Mesendoderm (in vitro differentiated cells): ENCODE data around the gene TIGD3.
A peak's percentile ranks its signal among the peaks of the same experiment; 100 is the strongest.

Source experiments
- DNase-seq: peaks from one replicate; pipeline ENCODE4 v3.0.0; 2013
- H2AK5ac ChIP-seq: 2 replicates; pipeline ENCODE4 v1.6.1; 2013; ENCODE audit warnings: low read length, inconsistent platforms
- H2BK120ac ChIP-seq: 2 replicates; pipeline ENCODE4 v1.6.1; 2013; ENCODE audit warnings: low read depth, mild to moderate bottlenecking, low read length, moderate library complexity, mixed read lengths
- H2BK15ac ChIP-seq: replicated peaks from 2 replicates; pipeline ENCODE4 v1.6.1; 2013; ENCODE audit warnings: low read depth, mild to moderate bottlenecking, moderate library complexity
- H2BK5ac ChIP-seq: 2 replicates; pipeline ENCODE4 v1.6.1; 2013; ENCODE audit warnings: low read length, inconsistent platforms
- H3K18ac ChIP-seq: 2 replicates; pipeline ENCODE4 v1.6.1; 2013; ENCODE audit warnings: mild to moderate bottlenecking, low read length, mixed read lengths
- H3K23ac ChIP-seq: one replicate; pipeline ENCODE4 v1.6.1; 2013; ENCODE audit warnings: low read length
- H3K27ac ChIP-seq: 2 replicates; pipeline ENCODE4 v1.5.1; 2013; ENCODE audit warnings: low read depth, mild to moderate bottlenecking, inconsistent platforms, low read length, moderate library complexity
- H3K27me3 ChIP-seq: 2 replicates; pipeline ENCODE4 v1.6.1; 2013; ENCODE audit warnings: low read length, control low read depth, mild to moderate bottlenecking, inconsistent platforms; ENCODE audit not compliant: insufficient read depth, poor library complexity
- H3K36me3 ChIP-seq: 2 replicates; pipeline ENCODE4 v1.6.1; 2013; ENCODE audit warnings: low read length, inconsistent platforms; ENCODE audit not compliant: control insufficient read depth, insufficient read depth
- H3K4ac ChIP-seq: one replicate; pipeline ENCODE4 v1.6.1; 2013; ENCODE audit warnings: low read depth, mild to moderate bottlenecking, low read length, moderate library complexity
- H3K4me1 ChIP-seq: 2 replicates; pipeline ENCODE4 v1.6.1; 2013; ENCODE audit warnings: low read depth, low read length, inconsistent platforms; ENCODE audit not compliant: control insufficient read depth
- H3K4me2 ChIP-seq: 2 replicates; pipeline ENCODE4 v1.6.1; 2013; ENCODE audit warnings: low read length
- H3K4me3 ChIP-seq: 2 replicates; pipeline ENCODE4 v1.5.1; 2013; ENCODE audit warnings: mild to moderate bottlenecking, low read length
- H3K56ac ChIP-seq: one replicate; pipeline ENCODE4 v1.6.1; 2013; ENCODE audit warnings: low read length
- H3K79me1 ChIP-seq: 2 replicates; pipeline ENCODE4 v1.6.1; 2013; ENCODE audit warnings: low read length, inconsistent platforms
- H3K79me2 ChIP-seq: 2 replicates; pipeline ENCODE4 v1.6.1; 2013; ENCODE audit warnings: mild to moderate bottlenecking, low read length; ENCODE audit not compliant: control insufficient read depth, insufficient read depth
- H3K9ac ChIP-seq: 2 replicates; pipeline ENCODE4 v1.6.1; 2013; ENCODE audit warnings: low read length, inconsistent platforms
- H4K5ac ChIP-seq: one replicate; pipeline ENCODE4 v1.6.1; 2013; ENCODE audit warnings: low read length
- H4K8ac ChIP-seq: one replicate; pipeline ENCODE4 v1.6.1; 2013; ENCODE audit warnings: low read depth, mild to moderate bottlenecking, control low read depth, low read length, moderate library complexity
- WGBS: extraction: QIAGEN DNeasy Blood & Tissue Kit; methylation state at CpG from one replicate; pipeline ENCODE4 v1.1.7; 2013; ENCODE audit warnings: low lambda C conversion rate, missing lambda C conversion rate; ENCODE audit not compliant: insufficient coverage; ENCODE audit errors: extremely low coverage; 5-methylcytosine and 5-hydroxymethylcytosine counted together

TIGD3 gene

DNA sequence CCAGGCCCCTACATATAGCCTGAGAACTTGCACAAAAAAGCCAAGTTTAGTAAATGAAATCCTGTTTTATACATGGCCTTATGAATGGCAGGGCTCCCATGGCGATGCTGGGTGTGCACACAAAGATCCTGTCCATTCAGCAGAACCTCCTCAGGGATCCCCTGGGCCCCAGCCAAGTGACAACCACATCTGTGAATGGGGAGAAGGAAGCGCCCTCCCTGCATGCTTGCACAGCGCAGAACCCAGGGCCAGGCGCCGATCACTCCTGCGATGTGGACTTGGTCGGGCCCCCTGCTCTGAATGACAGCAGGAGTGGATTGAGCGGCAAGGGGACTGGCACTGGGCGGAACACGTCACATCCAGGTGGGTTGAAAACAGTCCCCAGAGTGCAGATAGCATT is 44.3 kb upstream of the TIGD3 start:
- Histone ChIP-seq H2BK5ac (no peak overlapping the region), H2BK15ac (no peak overlapping the region), H3K4me2 (no peak overlapping the region), H3K36me3 (no peaks in the 10 kb centered on the region), H4K5ac (no peak overlapping the region), H3K56ac (no peak overlapping the region), H3K79me1 (no peaks in the 10 kb centered on the region), H4K8ac (no peak overlapping the region), H2BK120ac (no peak overlapping the region), H3K27ac (no peak overlapping the region), H3K4me3 (no peak overlapping the region), H3K4ac (no peak overlapping the region), H3K79me2 (no peaks in the 10 kb centered on the region), H3K9ac (no peak overlapping the region), H2AK5ac (no peak overlapping the region), H3K4me1 (no peaks in the 10 kb centered on the region), H3K23ac (no peak overlapping the region), H3K27me3 (no peaks in the 10 kb centered on the region), H3K18ac (no peak overlapping the region)
- no CpG with 5 or more reads among the region's 10 CpGs for WGBS
- DNase-seq, result no peak

GRCh38 chr11:65310736-65311135 is 43.8 kb upstream of the TIGD3 start:
- H3K4me2 ChIP-seq, result no peak overlapping the region
- H3K27ac ChIP-seq, result no peak overlapping the region
- no peaks in the 10 kb centered on the region for H3K79me2 ChIP-seq
- H3K27me3 ChIP-seq, result no peaks in the 10 kb centered on the region
- no peak for DNase-seq
- no peak overlapping the region for H2BK5ac ChIP-seq
- H4K8ac ChIP-seq, result no peak overlapping the region
- no peak overlapping the region for H3K9ac ChIP-seq
- H2BK15ac ChIP-seq, result no peak overlapping the region
- no peaks in the 10 kb centered on the region for H3K36me3 ChIP-seq
- H2AK5ac ChIP-seq, result no peak overlapping the region
- H4K5ac ChIP-seq, result no peak overlapping the region
- no peak overlapping the region for H2BK120ac ChIP-seq
- H3K23ac ChIP-seq, result no peak overlapping the region
- WGBS, result no CpG with 5 or more reads among the region's 6 CpGs
- no peak overlapping the region for H3K18ac ChIP-seq
- H3K4me3 ChIP-seq, result no peak overlapping the region
- peaks cover under 1% of the 10 kb centered on the region for H3K4me1 ChIP-seq
- H3K79me1 ChIP-seq, result no peaks in the 10 kb centered on the region
- no peak overlapping the region for H3K56ac ChIP-seq
- no peak overlapping the region for H3K4ac ChIP-seq

- H2BK15ac ChIP-seq, result no peak overlapping the region
- no peak overlapping the region for H2BK120ac ChIP-seq
- WGBS, result no CpG with 5 or more reads among the region's 5 CpGs
- H4K8ac ChIP-seq, result no peak overlapping the region
- H4K5ac ChIP-seq, result no peak overlapping the region
- no peak overlapping the region for H3K27ac ChIP-seq
- H3K79me1 ChIP-seq, result peaks cover 3% of the 10 kb centered on the region
- peaks cover 4% of the 10 kb centered on the region for H3K4me1 ChIP-seq
- no peak overlapping the region for H2BK5ac ChIP-seq
- no peak overlapping the region for H3K4me3 ChIP-seq
- H3K36me3 ChIP-seq, result no peaks in the 10 kb centered on the region
- no peak overlapping the region for H2AK5ac ChIP-seq
- no peak overlapping the region for H3K23ac ChIP-seq
- peak; percentile 31 for DNase-seq
- no peaks in the 10 kb centered on the region for H3K27me3 ChIP-seq
- H3K4ac ChIP-seq, result no peak overlapping the region
- H3K56ac ChIP-seq, result no peak overlapping the region
- H3K79me2 ChIP-seq, result no peaks in the 10 kb centered on the region
- no peak overlapping the region for H3K18ac ChIP-seq
- no peak overlapping the region for H3K9ac ChIP-seq
- no peak overlapping the region for H3K4me2 ChIP-seq
These were observed 43.3 kb upstream of the TIGD3 start for GRCh38 chr11:65311170-65311678.

DNA sequence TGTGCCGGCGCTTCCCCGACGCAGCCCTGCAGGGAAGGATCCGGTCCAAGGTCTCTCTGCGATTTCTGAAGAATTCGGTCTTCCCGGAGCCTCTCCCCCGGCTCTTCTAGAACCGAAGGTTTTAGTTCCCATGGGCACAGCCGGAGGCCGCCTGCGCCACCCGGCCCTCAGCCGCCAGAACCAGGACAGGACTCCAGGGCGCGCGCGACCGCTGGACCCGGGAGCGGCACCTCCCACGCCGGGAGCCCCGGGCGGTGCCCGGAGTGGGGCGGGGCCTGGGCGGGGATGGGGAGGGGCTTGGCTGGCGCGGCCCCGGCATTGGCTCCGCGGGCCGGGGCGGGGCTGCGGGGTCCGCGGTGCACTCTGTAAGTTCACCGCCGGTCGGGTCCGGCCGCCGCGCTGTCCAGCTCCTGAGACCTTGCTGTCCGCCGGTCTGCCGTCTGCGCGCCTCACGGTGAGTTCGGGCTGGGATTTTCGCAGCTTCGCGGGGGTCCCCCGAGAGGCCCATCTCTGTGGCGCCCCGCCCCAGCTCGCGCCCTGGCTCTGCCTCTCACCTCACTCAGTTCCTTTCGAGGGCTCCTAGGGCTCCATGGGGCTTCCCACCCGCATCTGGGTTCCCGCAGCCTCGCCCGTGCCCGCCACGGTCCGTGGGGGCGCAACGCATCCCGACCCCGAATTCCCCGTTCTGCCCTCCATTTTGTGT is 39.9 kb upstream of the TIGD3 start, which contains the start of gene CDC42EP2:
TSS of gene CDC42EP2 (plus strand) at position 366 of the 703 bp plus-strand sequence. CDS start 6,033 bp downstream, outside the sequence.
- peak within 1 kb of the TSS; percentile 84 for H3K9ac ChIP-seq
- H2BK5ac ChIP-seq, result no peak within 1 kb of the TSS
- H3K23ac ChIP-seq, result no peak within 1 kb of the TSS
- no peak within 1 kb of the TSS for H4K8ac ChIP-seq
- H3K79me2 ChIP-seq, result peaks cover 2% of the 10 kb centered on the region
- H3K4ac ChIP-seq, result peak within 1 kb of the TSS; percentile 61
- peak within 1 kb of the TSS; percentile 45 for H3K4me3 ChIP-seq
- H3K79me1 ChIP-seq, result peaks cover 7% of the 10 kb centered on the region
- H2BK15ac ChIP-seq, result no peak within 1 kb of the TSS
- H3K4me1 ChIP-seq, result peaks cover 8% of the 10 kb centered on the region
- WGBS, result no CpG with 5 or more reads among the region's 74 CpGs
- H3K27me3 ChIP-seq, result no peaks in the 10 kb centered on the region
- no peak within 1 kb of the TSS for H2AK5ac ChIP-seq
- H3K56ac ChIP-seq, result peak within 1 kb of the TSS; percentile 88
- H3K36me3 ChIP-seq, result no peaks in the 10 kb centered on the region
- peak within 1 kb of the TSS; percentile 93 for H3K18ac ChIP-seq
- peak within 1 kb of the TSS; percentile 29 for H2BK120ac ChIP-seq
- H4K5ac ChIP-seq, result no peak within 1 kb of the TSS
- peak within 1 kb of the TSS; percentile 68 for H3K4me2 ChIP-seq
- peak within 1 kb of the TSS; percentile 55 for H3K27ac ChIP-seq
- peak; percentile 86 for DNase-seq

DNA sequence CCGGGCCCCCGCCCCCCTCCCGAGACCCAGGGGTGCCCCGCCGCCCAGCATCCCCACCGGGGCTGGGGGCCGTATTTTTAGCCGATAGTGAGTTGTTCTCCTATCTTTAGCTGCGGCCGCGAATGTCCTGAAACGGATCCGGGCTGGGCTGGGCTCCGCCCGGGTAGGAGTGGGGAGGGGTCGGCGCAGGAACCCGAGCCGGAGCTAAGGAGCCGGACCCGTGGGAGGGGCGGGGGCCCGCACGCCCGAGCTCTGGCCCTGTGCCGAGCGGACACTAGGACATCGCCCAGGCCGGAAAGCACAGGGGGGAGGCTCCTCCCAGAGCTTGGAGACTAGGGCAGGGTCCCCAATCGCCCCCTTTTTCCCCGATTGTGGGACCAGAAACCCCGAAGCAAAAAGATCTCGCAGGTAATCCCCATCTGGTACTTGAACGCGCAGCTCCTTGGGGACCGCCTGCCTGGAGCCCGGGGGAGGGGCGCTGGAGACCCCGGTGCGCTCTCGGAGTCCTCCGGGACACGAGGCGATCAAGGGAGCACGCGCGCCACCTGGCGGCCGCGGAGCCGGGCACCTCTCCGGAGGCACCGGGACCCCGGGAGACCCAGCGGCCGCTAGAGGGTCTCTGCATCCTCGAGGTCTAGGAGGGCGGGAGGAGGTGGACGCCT is 39.2 kb upstream of the TIGD3 start:
- no peak overlapping the region for H2BK5ac ChIP-seq
- no peak overlapping the region for H4K5ac ChIP-seq
- no peak overlapping the region for H2BK15ac ChIP-seq
- peak overlapping the region; percentile 29 for H2BK120ac ChIP-seq
- H3K4me1 ChIP-seq, result peaks cover 8% of the 10 kb centered on the region
- WGBS, result no CpG with 5 or more reads among the region's 59 CpGs
- no peak overlapping the region for H2AK5ac ChIP-seq
- H3K23ac ChIP-seq, result no peak overlapping the region
- no peak overlapping the region for H4K8ac ChIP-seq
- DNase-seq, result peak; percentile 89
- H3K56ac ChIP-seq, result peak overlapping the region; percentile 88
- H3K4me3 ChIP-seq, result peak overlapping the region; percentile 45
- H3K27ac ChIP-seq, result peak overlapping the region; percentile 55
- peaks cover 3% of the 10 kb centered on the region for H3K79me2 ChIP-seq
- H3K9ac ChIP-seq, result peak overlapping the region; percentile 84
- H3K18ac ChIP-seq, result peak overlapping the region; percentile 93
- peak overlapping the region; percentile 68 for H3K4me2 ChIP-seq
- H3K79me1 ChIP-seq, result peaks cover 9% of the 10 kb centered on the region
- H3K4ac ChIP-seq, result peak overlapping the region; percentile 61
- no peaks in the 10 kb centered on the region for H3K36me3 ChIP-seq
- H3K27me3 ChIP-seq, result no peaks in the 10 kb centered on the region
